Measurements from ENCODE around the gene POPDC2.

DNA sequence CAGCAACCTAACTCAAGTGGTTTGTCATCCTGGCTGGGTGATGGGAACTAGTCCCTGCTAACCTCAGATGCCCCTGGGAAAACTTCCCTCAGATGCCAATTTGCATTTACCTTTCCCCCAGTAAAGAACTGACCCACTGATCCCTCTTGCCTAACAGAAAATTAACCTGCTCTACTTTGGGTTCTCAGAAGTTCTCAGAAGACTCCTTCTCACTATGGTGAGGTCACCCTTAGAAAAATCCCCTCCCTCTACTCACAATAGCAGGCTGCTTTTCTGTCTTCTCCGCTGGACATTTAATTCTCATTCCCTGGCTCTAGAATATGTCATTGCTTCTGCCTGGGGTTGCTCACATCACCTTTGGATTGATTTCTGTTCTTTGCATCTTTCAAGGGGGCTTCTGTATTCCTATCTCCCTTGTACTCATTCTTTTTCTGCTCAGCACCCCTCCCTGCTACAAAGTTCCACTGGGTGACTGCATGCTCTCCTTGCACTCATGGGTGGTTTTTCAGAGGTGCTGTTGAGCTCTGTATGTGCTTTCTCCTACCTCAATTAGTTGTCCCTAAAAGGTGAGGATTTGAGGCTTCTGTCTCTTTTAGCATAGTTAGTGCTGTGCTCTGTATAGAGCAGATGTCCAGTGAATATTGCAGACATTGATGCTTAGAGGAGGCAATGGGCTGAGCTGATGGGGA lies 61.8 kb downstream of the POPDC2 start:
- TF ChIP-seq SIN3A (IDR thresholded peaks at IDR 0.05; ENCODE audit: low read depth, low read length) (no peak), ASH2L (IDR thresholded peaks at IDR 0.05; ENCODE audit: borderline replicate concordance, low read depth) (no peak), POLR2A (IDR thresholded peaks at IDR 0.05; ENCODE audit: low read depth, low read length) (no peak), CHD2 (IDR thresholded peaks at IDR 0.05; ENCODE audit: borderline replicate concordance, low read depth, low read length) (no peak)
- TF ChIP-seq, protein P1, sequence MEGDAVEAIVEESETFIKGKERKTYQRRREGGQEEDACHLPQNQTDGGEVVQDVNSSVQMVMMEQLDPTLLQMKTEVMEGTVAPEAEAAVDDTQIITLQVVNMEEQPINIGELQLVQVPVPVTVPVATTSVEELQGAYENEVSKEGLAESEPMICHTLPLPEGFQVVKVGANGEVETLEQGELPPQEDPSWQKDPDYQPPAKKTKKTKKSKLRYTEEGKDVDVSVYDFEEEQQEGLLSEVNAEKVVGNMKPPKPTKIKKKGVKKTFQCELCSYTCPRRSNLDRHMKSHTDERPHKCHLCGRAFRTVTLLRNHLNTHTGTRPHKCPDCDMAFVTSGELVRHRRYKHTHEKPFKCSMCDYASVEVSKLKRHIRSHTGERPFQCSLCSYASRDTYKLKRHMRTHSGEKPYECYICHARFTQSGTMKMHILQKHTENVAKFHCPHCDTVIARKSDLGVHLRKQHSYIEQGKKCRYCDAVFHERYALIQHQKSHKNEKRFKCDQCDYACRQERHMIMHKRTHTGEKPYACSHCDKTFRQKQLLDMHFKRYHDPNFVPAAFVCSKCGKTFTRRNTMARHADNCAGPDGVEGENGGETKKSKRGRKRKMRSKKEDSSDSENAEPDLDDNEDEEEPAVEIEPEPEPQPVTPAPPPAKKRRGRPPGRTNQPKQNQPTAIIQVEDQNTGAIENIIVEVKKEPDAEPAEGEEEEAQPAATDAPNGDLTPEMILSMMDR (IDR thresholded peaks at IDR 0.05 in 2 of 3, conservative IDR thresholded peaks at IDR 0.05 in 1 of 3; ENCODE audit: control insufficient read depth in 2 of 3, extremely low read depth in 1 of 3, insufficient read depth in 1 of 3, low read depth in 3 of 3, low read length in 3 of 3): no peak
